K562 (cell line): Measurements from ENCODE around the gene TANGO6. TPM values are rescaled to one million over a fixed set of nuclear protein-coding genes. Genes with fewer than 3 reads are reported as not detected.

ENCODE experiments used
- ATAC-seq: fragments of 200-7000 bp; cut with Tn5 transposase; 3 replicates; pipeline ENCODE4 v1.9.1; 2020; ENCODE audit warnings: moderate library complexity
- BruUV-seq: library from RNA; stranded (reverse); fragments of 400-500 nt; replicated peaks from 2 replicates; lab custom pipeline; 2021; lab: Mats Ljungman, UMichigan
- CTCF ChIA-PET: fragments of 300-600 bp; formaldehyde crosslinking; extraction: SDS; loops from one replicate; lab custom pipeline; 2021; ENCODE audit warnings: low intra/inter-chr PET ratio; lab: Yijun Ruan, JAX
- POLR2A ChIA-PET: fragments of 300-600, 350-650 bp; sonication (Branson Sonifier 250); formaldehyde crosslinking; extraction: SDS; loops from one replicate; lab custom pipeline; 2021; ENCODE audit warnings: antibody characterized with exemption, inconsistent platforms; lab: Yijun Ruan, JAX
- DNase-seq, 4 experiments: peaks; one replicate each; pipeline versions ENCODE4 v3.0.0 to v3.0.0-alpha.2; 2011 to 2018; ENCODE audit warnings: low spot score in 3 of 4, mixed read lengths in 3 of 4; ENCODE audit errors: extremely low read depth in 1 of 4
- FAIRE-seq: peaks from 2 replicates; lab custom pipeline; 2011; peaks lifted over from hg19 to GRCh38; lab: Jason Lieb, UNC
- H2AFZ ChIP-seq: 2 replicates; pipeline ENCODE4 v1.6.0; 2011; ENCODE audit warnings: low read depth, low read length, control low read depth, inconsistent platforms
- H3K27ac ChIP-seq: fragments of 200-600 bp; 3 replicates; pipeline ENCODE4 v1.8.0; 2011; ENCODE audit warnings: low read depth, mild to moderate bottlenecking, control low read depth, inconsistent platforms, low read length, moderate library complexity, mixed read lengths; ENCODE audit errors: extremely low read depth
- H3K27me3 ChIP-seq, 2 experiments: fragments of 300-600 bp in 1 of 2; 2 replicates in 1 of 2; 3 replicates in 1 of 2; pipeline versions ENCODE4 v1.6.0 to v1.8.0; 2011; ENCODE audit warnings: inconsistent platforms in 2 of 2, low read length in 2 of 2, mild to moderate bottlenecking in 1 of 2, mixed read lengths in 1 of 2, moderate library complexity in 1 of 2; ENCODE audit not compliant: control insufficient read depth in 2 of 2, insufficient read depth in 2 of 2
- H3K36me3 ChIP-seq: fragments of 300-600 bp; 3 replicates; pipeline ENCODE4 v1.8.0; 2011; ENCODE audit warnings: mild to moderate bottlenecking, low read length, inconsistent platforms; ENCODE audit not compliant: control insufficient read depth, insufficient read depth
- H3K4me1 ChIP-seq, 2 experiments: fragments of 200-600 bp in 1 of 2; replicated peaks in 1 of 2; 2 replicates in 1 of 2; 3 replicates in 1 of 2; pipeline versions ENCODE4 v1.5.1 to v1.8.0; 2011; ENCODE audit warnings: inconsistent platforms in 2 of 2, low read length in 2 of 2, mild to moderate bottlenecking in 1 of 2, mixed read lengths in 1 of 2, moderate library complexity in 1 of 2; ENCODE audit not compliant: control insufficient read depth in 2 of 2, insufficient read depth in 2 of 2
- H3K4me2 ChIP-seq: 2 replicates; pipeline ENCODE4 v1.6.1; 2011; ENCODE audit warnings: low read length, control low read depth, inconsistent platforms, mixed read lengths; ENCODE audit not compliant: insufficient read depth
- H3K4me3 ChIP-seq: fragments of 200-600 bp; sonication (generic), shearing (Covaris generic); 2 replicates; pipeline ENCODE4 v1.5.1; 2016; ENCODE audit warnings: control low read depth, inconsistent platforms
- H3K79me2 ChIP-seq: fragments of 200-600 bp; 3 replicates; pipeline ENCODE4 v1.8.0; 2011; ENCODE audit warnings: low read length, inconsistent platforms; ENCODE audit not compliant: control insufficient read depth, insufficient read depth
- H3K9ac ChIP-seq, 2 experiments: 2 replicates each; pipeline versions ENCODE4 v1.6.0 to v1.6.1; 2011; ENCODE audit warnings: low read depth in 2 of 2, low read length in 2 of 2, control low read depth in 1 of 2, inconsistent platforms in 1 of 2, mild to moderate bottlenecking in 1 of 2, mixed read lengths in 1 of 2; ENCODE audit not compliant: insufficient read depth in 1 of 2
- H3K9me1 ChIP-seq: one replicate; pipeline ENCODE4 v1.6.0; 2011; ENCODE audit warnings: inconsistent platforms, mild to moderate bottlenecking, low read length, moderate library complexity; ENCODE audit not compliant: control insufficient read depth, insufficient read depth
- H3K9me3 ChIP-seq: replicated peaks from 2 replicates; pipeline ENCODE4 v1.5.1; 2011; ENCODE audit warnings: low read depth, low read length, inconsistent platforms; ENCODE audit not compliant: control insufficient read depth, insufficient read depth
- H4K20me1 ChIP-seq: replicated peaks from 2 replicates; pipeline ENCODE4 v1.6.1; 2011; ENCODE audit warnings: low read length, inconsistent platforms, mixed read lengths; ENCODE audit not compliant: control insufficient read depth, insufficient read depth
- HNRNPL ChIP-seq: fragments of 200-400 bp; formaldehyde crosslinking; IDR thresholded peaks from 2 replicates; pipeline ENCODE4 v1.6.1; 2017; ENCODE audit warnings: low read depth, mild to moderate bottlenecking, low read length
- MTA2 ChIP-seq: fragments of 450-650 bp; IDR thresholded peaks from 2 replicates; pipeline ENCODE4 v1.6.1; 2016; ENCODE audit warnings: low read depth
- RAD51 ChIP-seq: fragments of 450-650 bp; IDR thresholded peaks from 2 replicates; pipeline ENCODE4 v1.7.1; 2016; ENCODE audit warnings: low read depth, mild to moderate bottlenecking, borderline replicate concordance
- RUNX1 ChIP-seq: sonication (generic); IDR thresholded peaks from 2 replicates; pipeline ENCODE4 v1.6.1; 2016; ENCODE audit warnings: antibody characterized with exemption, low read depth
- ZNF76 ChIP-seq: fragments of 250-450 bp; sonication (Bioruptor Pico); IDR thresholded peaks from 2 replicates; pipeline ENCODE4 v1.4.0; 2020; ENCODE audit warnings: mild to moderate bottlenecking, moderate library complexity, borderline replicate concordance
- ZZZ3 ChIP-seq: fragments of 450-650 bp; IDR thresholded peaks from 2 replicates; pipeline ENCODE4 v1.6.1; 2016; ENCODE audit warnings: antibody characterized with exemption, mild to moderate bottlenecking, moderate library complexity
- WGBS: fragments of 100-300 bp; shearing (Covaris generic); methylation state at CpG from one replicate; pipeline ENCODE4 v1.1.6; 2016; ENCODE audit warnings: low coverage, mixed read lengths; ENCODE audit not compliant: insufficient coverage; ENCODE audit errors: missing lambda C conversion rate; 5-methylcytosine and 5-hydroxymethylcytosine counted together
- in situ Hi-C: fragments of 300-500 bp; cut with MboI; formaldehyde crosslinking; loops from 4 replicates; pipeline ENCODE4 v1.15.0; 2018; ENCODE audit warnings: inconsistent platforms, mixed read lengths
- intact Hi-C: fragments of 100-400 bp; cut with micrococcal nuclease; formaldehyde crosslinking; loops from 2 replicates; pipeline ENCODE4 v1.14.2; 2022
- polyA plus RNA-seq, 8 experiments: library from polyadenylated mRNA; depleted of rRNA in 4 of 8; stranded (reverse) in 5 of 8; unstranded in 3 of 8; fragments of >200 nt; fragmentation: Nextera tagmentation in 2 of 8; fragmentation: Illumina TruSeq in 1 of 8; extraction: Ambion mirVana in 2 of 8; extraction: Trizol in 1 of 8; gene quantifications; 2 replicates each; pipeline versions ENCODE4 v1.2.1 to v1.2.3, GENCODE V29; 2011 to 2014; ENCODE audit warnings: inconsistent platforms in 1 of 8, missing spikeins in 1 of 8
- total RNA-seq, 7 experiments: library from RNA; depleted of rRNA in 6 of 7; stranded (reverse); fragments of >200 nt in 6 of 7; fragmentation: Illumina TruSeq in 2 of 7; extraction: Trizol in 2 of 7; gene quantifications; 2 replicates each; pipeline versions ENCODE4 v1.2.1 to v1.2.3, GENCODE V29; 2011 to 2021; ENCODE audit warnings: low replicate concordance in 1 of 7
- TF ChIP-seq, protein P1 (sequence below): IDR thresholded peaks from 3 replicates; pipeline ENCODE4 v1.6.1; 2011; ENCODE audit warnings: borderline replicate concordance, mild to moderate bottlenecking, moderate library complexity; ENCODE audit not compliant: insufficient read length; ENCODE audit errors: extremely low read depth
- TF ChIP-seq, protein P2 (sequence below): fragments of 450-650 bp; formaldehyde crosslinking; IDR thresholded peaks from 2 replicates; pipeline ENCODE4 v1.4.0; 2020; ENCODE audit warnings: mild to moderate bottlenecking
- TF ChIP-seq, protein P3 (sequence below): fragments of 200-400 bp; formaldehyde crosslinking; IDR thresholded peaks from 2 replicates; pipeline ENCODE4 v1.6.1; 2017; ENCODE audit warnings: mild to moderate bottlenecking, low read depth, low read length, moderate library complexity
- TF ChIP-seq, protein P4 (sequence below): sonication (generic); formaldehyde crosslinking; IDR thresholded peaks from 2 replicates; pipeline ENCODE4 v1.8.0; 2022; ENCODE audit warnings: mild to moderate bottlenecking, missing genetic modification reagents
- TF ChIP-seq, protein P5 (sequence below): sonication (generic); formaldehyde crosslinking; IDR thresholded peaks from 2 replicates; pipeline ENCODE4 v1.8.1; 2022; ENCODE audit warnings: missing genetic modification reagents

Gene TANGO6
- total and polyA plus RNA-seq, 9 of the 15 experiments (the other 6 are each of a cell fraction or from before 2014, with no cell fraction given) = 1.6 to 15.2 (median 9.6) TPM

DNA sequence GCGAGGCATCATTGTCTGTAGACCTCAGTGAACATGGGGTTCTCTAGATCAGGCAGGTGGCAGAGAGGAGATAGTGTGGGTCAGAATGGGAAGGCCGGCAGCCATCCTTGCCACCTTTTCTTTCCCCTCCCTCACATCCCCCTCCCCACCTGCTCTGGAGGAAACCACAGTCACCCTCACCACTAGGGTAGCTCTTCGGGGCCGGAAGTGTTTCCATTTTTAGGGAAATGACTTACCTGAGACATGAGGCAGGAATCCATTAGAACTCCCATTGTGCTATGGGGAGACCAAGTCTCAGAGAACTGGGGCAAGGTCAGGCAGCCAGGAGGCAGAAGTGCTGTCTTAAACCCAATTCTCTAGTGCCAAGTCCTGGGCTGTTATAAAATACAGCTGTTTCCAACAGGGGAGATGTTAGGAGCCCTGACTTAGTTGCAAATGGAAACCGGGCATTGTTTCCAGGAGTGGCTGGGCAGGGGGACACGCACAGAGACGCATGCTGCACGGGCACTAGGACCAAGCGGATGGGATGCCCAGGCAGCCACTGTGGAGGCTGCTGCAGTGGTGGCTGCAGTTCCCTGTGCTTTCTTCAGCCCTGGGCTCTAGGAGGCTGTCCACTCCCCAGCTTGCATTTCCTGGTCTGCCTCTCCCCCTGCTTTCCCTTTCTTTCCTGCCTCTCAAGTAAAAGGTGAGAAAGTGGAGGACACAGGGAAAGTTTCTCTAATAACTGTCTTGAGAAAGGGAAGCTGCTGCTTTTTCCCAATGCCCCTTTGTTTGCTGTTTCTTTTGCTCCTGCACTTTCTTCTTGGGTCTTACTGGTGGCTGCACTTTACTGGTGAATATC lies 265.0 kb downstream of the TANGO6 start:
- Histone ChIP-seq H4K20me1 (0 out of 2 replicates have a peak, but pooled peaks cover 8% of the 10 kb centered on the region), H3K4me3 (no peak overlapping the region), H3K9ac (no peak overlapping the region), H3K4me2 (no peak overlapping the region), H3K27me3 (peaks cover 0 to 4% of the 10 kb centered on the region in 2 experiments; a peak in 1 of 5 replicates), H3K27ac (no peak overlapping the region), H2AFZ (no peak overlapping the region), H3K9me1 (peaks cover 10% of the 10 kb centered on the region), H3K79me2 (no peaks in the 10 kb centered on the region), H3K4me1 (peaks cover 7 to 40% of the 10 kb centered on the region in 2 experiments; a peak in 4 of 5 replicates), H3K9me3 (no peaks in the 10 kb centered on the region), H3K36me3 (peaks cover 7% of the 10 kb centered on the region; the same call in 2 of the 3 replicates)
- DNase-seq = no peak
- in situ Hi-C loops = no loop called here
- WGBS = 90% methylated on average over 6 of the region's 9 CpGs
- no peak for FAIRE-seq
- no TSS peak for BruUV-seq
- POLR2A ChIA-PET = interaction anchor here (0.6 to 1.2 kb wide), 6 partner anchors 8 to 631 kb away, joined by 3 to 4 read pairs (median 4); no protein-coding TSS in a partner anchor
- intact Hi-C loops = loop anchor here (5.0 kb wide), 2 partner anchors 121 to 261 kb away; no protein-coding TSS in a partner anchor
- CTCF ChIA-PET = interaction anchor here (0.6 kb wide), 1 partner anchor 9 kb away, joined by 6 read pairs; no protein-coding TSS in a partner anchor
- ATAC-seq = no peak
- TF ChIP-seq, protein P1, sequence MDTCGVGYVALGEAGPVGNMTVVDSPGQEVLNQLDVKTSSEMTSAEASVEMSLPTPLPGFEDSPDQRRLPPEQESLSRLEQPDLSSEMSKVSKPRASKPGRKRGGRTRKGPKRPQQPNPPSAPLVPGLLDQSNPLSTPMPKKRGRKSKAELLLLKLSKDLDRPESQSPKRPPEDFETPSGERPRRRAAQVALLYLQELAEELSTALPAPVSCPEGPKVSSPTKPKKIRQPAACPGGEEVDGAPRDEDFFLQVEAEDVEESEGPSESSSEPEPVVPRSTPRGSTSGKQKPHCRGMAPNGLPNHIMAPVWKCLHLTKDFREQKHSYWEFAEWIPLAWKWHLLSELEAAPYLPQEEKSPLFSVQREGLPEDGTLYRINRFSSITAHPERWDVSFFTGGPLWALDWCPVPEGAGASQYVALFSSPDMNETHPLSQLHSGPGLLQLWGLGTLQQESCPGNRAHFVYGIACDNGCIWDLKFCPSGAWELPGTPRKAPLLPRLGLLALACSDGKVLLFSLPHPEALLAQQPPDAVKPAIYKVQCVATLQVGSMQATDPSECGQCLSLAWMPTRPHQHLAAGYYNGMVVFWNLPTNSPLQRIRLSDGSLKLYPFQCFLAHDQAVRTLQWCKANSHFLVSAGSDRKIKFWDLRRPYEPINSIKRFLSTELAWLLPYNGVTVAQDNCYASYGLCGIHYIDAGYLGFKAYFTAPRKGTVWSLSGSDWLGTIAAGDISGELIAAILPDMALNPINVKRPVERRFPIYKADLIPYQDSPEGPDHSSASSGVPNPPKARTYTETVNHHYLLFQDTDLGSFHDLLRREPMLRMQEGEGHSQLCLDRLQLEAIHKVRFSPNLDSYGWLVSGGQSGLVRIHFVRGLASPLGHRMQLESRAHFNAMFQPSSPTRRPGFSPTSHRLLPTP = no peak
- no peak for TF ChIP-seq RAD51
- TF ChIP-seq ZNF76 (CRISPR knock-in tag) = no peak
- TF ChIP-seq, protein P2, sequence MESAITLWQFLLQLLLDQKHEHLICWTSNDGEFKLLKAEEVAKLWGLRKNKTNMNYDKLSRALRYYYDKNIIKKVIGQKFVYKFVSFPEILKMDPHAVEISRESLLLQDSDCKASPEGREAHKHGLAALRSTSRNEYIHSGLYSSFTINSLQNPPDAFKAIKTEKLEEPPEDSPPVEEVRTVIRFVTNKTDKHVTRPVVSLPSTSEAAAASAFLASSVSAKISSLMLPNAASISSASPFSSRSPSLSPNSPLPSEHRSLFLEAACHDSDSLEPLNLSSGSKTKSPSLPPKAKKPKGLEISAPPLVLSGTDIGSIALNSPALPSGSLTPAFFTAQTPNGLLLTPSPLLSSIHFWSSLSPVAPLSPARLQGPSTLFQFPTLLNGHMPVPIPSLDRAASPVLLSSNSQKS (CRISPR knock-in tag) = no peak
- no peak for TF ChIP-seq ZZZ3
- TF ChIP-seq, protein P3, sequence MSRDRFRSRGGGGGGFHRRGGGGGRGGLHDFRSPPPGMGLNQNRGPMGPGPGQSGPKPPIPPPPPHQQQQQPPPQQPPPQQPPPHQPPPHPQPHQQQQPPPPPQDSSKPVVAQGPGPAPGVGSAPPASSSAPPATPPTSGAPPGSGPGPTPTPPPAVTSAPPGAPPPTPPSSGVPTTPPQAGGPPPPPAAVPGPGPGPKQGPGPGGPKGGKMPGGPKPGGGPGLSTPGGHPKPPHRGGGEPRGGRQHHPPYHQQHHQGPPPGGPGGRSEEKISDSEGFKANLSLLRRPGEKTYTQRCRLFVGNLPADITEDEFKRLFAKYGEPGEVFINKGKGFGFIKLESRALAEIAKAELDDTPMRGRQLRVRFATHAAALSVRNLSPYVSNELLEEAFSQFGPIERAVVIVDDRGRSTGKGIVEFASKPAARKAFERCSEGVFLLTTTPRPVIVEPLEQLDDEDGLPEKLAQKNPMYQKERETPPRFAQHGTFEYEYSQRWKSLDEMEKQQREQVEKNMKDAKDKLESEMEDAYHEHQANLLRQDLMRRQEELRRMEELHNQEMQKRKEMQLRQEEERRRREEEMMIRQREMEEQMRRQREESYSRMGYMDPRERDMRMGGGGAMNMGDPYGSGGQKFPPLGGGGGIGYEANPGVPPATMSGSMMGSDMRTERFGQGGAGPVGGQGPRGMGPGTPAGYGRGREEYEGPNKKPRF = no peak
- TF ChIP-seq, protein P4, sequence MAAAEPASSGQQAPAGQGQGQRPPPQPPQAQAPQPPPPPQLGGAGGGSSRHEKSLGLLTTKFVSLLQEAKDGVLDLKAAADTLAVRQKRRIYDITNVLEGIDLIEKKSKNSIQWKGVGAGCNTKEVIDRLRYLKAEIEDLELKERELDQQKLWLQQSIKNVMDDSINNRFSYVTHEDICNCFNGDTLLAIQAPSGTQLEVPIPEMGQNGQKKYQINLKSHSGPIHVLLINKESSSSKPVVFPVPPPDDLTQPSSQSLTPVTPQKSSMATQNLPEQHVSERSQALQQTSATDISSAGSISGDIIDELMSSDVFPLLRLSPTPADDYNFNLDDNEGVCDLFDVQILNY (CRISPR knock-in tag) = no peak
- no peak for TF ChIP-seq MTA2
- TF ChIP-seq, protein P5, sequence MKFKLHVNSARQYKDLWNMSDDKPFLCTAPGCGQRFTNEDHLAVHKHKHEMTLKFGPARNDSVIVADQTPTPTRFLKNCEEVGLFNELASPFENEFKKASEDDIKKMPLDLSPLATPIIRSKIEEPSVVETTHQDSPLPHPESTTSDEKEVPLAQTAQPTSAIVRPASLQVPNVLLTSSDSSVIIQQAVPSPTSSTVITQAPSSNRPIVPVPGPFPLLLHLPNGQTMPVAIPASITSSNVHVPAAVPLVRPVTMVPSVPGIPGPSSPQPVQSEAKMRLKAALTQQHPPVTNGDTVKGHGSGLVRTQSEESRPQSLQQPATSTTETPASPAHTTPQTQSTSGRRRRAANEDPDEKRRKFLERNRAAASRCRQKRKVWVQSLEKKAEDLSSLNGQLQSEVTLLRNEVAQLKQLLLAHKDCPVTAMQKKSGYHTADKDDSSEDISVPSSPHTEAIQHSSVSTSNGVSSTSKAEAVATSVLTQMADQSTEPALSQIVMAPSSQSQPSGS (CRISPR knock-in tag) = no peak
- TF ChIP-seq HNRNPL = no peak
- no peak for TF ChIP-seq RUNX1
